Nephron (organoid): Measurements from ENCODE around the gene INPP5K.

ENCODE experiments used
- H3K27ac Mint-ChIP-seq, 3 experiments: 2 replicates each; pipeline ENCODE4 v1.8.0; 2020; ENCODE audit warnings: mixed read lengths in 3 of 3, mild to moderate bottlenecking in 2 of 3, moderate library complexity in 1 of 3
- H3K27me3 Mint-ChIP-seq: 2 replicates; pipeline ENCODE4 v1.8.0; 2021; ENCODE audit warnings: low read depth, mild to moderate bottlenecking, moderate library complexity, mixed read lengths
- H3K36me3 Mint-ChIP-seq: 2 replicates; pipeline ENCODE4 v1.8.0; 2020; ENCODE audit warnings: low read depth, mixed read lengths
- H3K4me1 Mint-ChIP-seq: 2 replicates; pipeline ENCODE4 v1.8.0; 2020; ENCODE audit warnings: mixed read lengths
- H3K4me3 Mint-ChIP-seq, 3 experiments: 2 replicates each; pipeline ENCODE4 v1.8.0; 2020; ENCODE audit warnings: mild to moderate bottlenecking in 3 of 3, mixed read lengths in 3 of 3, moderate library complexity in 2 of 3
- H3K9me3 Mint-ChIP-seq: 2 replicates; pipeline ENCODE4 v1.8.0; 2020; ENCODE audit warnings: mixed read lengths
- TF ChIP-seq, protein P1 (sequence below), 3 experiments: fragments of 200-600 bp; sonication (generic); IDR thresholded peaks; one replicate each; pipeline ENCODE4 v1.5.0; 2021; ENCODE audit warnings: antibody characterized with exemption in 3 of 3; ENCODE audit not compliant: unreplicated experiment in 3 of 3

Gene INPP5K

GRCh38 chr17:1470755-1471462 lies 45.5 kb downstream of the INPP5K start:
- Mint-ChIP-seq H3K27ac (no peak overlapping the region), H3K36me3 (peaks cover 23% of the 10 kb centered on the region), H3K4me1 (peaks cover 16% of the 10 kb centered on the region), H3K9me3 (no peaks in the 10 kb centered on the region), H3K4me3 (no peak overlapping the region), H3K27me3 (no peaks in the 10 kb centered on the region)
- TF ChIP-seq, protein P1, sequence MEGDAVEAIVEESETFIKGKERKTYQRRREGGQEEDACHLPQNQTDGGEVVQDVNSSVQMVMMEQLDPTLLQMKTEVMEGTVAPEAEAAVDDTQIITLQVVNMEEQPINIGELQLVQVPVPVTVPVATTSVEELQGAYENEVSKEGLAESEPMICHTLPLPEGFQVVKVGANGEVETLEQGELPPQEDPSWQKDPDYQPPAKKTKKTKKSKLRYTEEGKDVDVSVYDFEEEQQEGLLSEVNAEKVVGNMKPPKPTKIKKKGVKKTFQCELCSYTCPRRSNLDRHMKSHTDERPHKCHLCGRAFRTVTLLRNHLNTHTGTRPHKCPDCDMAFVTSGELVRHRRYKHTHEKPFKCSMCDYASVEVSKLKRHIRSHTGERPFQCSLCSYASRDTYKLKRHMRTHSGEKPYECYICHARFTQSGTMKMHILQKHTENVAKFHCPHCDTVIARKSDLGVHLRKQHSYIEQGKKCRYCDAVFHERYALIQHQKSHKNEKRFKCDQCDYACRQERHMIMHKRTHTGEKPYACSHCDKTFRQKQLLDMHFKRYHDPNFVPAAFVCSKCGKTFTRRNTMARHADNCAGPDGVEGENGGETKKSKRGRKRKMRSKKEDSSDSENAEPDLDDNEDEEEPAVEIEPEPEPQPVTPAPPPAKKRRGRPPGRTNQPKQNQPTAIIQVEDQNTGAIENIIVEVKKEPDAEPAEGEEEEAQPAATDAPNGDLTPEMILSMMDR (IDR thresholded peaks at IDR 0.05; ENCODE audit: unreplicated experiment in 3 of 3) = no peak

DNA sequence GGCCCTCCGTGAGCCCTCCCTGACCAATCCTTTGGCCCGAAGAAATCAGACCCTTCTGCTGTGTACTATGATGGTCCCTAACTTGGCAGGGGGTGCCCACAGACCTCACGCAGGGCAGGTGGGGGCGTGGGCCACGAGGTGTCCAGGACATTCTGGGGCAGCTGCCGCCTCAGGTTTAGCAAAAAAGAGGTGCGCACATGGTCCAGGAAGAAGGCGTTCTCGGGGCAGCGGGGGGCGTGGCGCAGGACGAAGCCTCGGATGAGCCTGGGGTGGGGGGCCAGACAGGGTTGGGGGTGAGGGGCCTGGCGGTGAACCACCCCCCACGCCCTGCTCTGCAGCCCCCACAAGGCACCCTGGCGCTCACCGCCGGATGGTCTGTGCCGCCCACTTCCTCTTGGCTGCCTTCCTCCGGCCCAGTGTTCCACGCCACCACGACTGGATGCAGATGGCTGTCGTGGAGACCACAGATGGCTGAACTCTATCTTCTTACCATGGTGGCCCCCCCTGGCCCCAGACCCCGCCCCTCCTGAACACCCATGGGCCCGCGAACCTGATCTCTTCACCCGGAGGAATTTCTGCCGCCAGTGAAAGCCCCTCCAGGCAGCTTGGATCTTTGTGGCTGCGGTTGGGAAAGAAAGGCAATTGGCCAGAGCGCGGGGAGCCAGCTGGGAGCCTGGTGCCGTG lies 46.2 kb downstream of the INPP5K start:
- peaks cover 19% of the 10 kb centered on the region for H3K36me3 Mint-ChIP-seq
- H3K27me3 Mint-ChIP-seq = no peaks in the 10 kb centered on the region
- peaks cover 12% of the 10 kb centered on the region for H3K4me1 Mint-ChIP-seq
- H3K9me3 Mint-ChIP-seq = no peaks in the 10 kb centered on the region
- TF ChIP-seq, protein P1 (IDR thresholded peaks at IDR 0.05; ENCODE audit: unreplicated experiment in 3 of 3) = no peak
- no peak overlapping the region for H3K4me3 Mint-ChIP-seq
- H3K27ac Mint-ChIP-seq = no peak overlapping the region

DNA sequence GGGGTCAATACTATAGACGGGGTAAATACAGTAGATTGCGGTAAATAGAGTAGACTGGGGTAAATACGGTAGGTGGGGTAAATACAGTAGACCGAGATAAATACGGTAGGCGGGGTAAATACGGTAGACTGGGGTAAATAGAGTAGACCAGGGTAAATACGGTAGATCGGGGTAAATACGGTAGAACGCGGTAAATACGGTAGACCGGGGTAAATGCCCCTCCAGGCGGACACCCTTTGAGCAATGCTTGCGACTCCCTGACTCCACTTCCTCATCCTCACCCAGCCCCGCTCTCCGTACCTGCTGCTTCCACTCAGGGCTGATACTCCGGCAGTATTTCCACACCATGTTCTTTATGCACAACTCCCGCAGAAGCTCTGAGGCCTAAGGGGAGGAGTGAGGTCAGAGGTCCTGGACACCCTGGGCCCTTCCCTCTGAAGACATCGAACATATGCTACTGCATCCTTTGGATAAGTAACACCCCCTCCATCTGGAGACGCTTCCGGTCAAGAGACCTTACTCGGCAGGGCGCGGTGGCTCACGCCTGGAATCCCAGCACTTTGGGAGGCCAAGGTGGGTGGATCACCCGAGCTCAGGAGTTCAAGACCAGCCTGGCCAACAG lies 47.1 kb downstream of the INPP5K start:
- Mint-ChIP-seq H3K36me3 (peaks cover 19% of the 10 kb centered on the region), H3K4me1 (peaks cover 12% of the 10 kb centered on the region), H3K4me3 (no peak overlapping the region), H3K27me3 (no peaks in the 10 kb centered on the region), H3K9me3 (no peaks in the 10 kb centered on the region), H3K27ac (no peak overlapping the region)
- TF ChIP-seq, protein P1 (IDR thresholded peaks at IDR 0.05; ENCODE audit: unreplicated experiment in 3 of 3) = no peak

DNA sequence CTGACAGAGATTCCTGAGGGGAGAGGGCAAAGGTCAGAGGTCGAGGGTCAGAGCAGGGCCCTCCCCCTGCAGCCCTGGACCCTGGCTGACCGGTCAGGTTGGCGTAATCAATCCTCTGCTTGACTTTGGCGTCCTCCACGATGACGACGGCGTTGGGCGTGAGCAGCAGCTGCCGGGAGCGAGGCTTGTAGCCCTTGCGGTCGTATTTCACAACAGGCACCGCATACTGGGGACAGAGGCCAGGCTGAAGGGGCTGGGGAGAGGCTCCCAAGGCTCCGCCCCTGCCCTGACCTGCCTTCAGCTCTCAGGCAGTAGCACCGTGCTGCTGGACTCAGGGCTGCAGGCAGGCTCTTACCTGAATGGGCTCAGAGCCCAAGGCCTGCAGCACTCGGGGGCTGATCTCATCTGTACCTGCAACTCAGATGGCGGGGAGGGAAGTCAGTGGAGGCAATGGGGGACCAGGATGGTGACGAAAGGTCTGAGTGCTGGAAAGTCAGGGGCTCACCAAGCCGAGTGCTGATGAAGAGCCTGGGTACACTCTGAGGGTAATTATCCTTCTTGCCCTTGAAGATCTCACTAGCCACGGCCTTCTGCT lies 48.4 kb downstream of the INPP5K start:
- no peak overlapping the region for H3K4me3 Mint-ChIP-seq
- peaks cover 15% of the 10 kb centered on the region for H3K36me3 Mint-ChIP-seq
- H3K4me1 Mint-ChIP-seq = peaks cover 4% of the 10 kb centered on the region
- H3K27me3 Mint-ChIP-seq = no peaks in the 10 kb centered on the region
- no peaks in the 10 kb centered on the region for H3K9me3 Mint-ChIP-seq
- H3K27ac Mint-ChIP-seq = no peak overlapping the region
- TF ChIP-seq, protein P1 (IDR thresholded peaks at IDR 0.05; ENCODE audit: unreplicated experiment in 3 of 3) = no peak

DNA sequence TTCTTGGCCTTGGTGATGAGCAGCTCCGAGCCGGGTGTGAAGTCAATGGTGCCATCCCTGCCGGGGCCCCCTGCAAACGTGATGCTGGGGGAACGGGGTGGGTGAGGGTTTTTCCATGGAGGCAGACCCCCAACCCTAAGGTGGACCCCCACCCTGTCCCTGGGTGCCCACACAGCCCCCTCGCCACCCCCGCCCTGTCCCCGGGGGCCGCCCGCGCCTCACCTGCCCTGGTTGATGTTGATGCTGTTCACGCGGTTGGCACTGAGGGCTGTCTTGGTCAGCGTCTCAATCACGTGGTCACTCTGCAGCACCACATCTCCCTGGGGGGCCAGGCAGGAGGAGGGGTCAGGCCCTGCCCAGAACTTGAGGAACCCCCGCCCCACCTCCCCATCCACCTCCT lies 49.2 kb downstream of the INPP5K start:
- H3K27me3 Mint-ChIP-seq = no peaks in the 10 kb centered on the region
- TF ChIP-seq, protein P1 (IDR thresholded peaks at IDR 0.05; ENCODE audit: unreplicated experiment in 3 of 3) = no peak
- no peaks in the 10 kb centered on the region for H3K9me3 Mint-ChIP-seq
- peaks cover 20% of the 10 kb centered on the region for H3K36me3 Mint-ChIP-seq
- H3K4me1 Mint-ChIP-seq = no peaks in the 10 kb centered on the region
- H3K4me3 Mint-ChIP-seq = no peak overlapping the region
- no peak overlapping the region for H3K27ac Mint-ChIP-seq
